Endometrial microvascular endothelial cells (primary cell): ENCODE data around the gene BTAF1. TPM values are rescaled to one million over a fixed set of nuclear protein-coding genes. Genes with fewer than 3 reads are reported as not detected.

Source experiments
- total RNA-seq: library from RNA; depleted of rRNA; stranded (reverse); fragments of >200 nt; gene quantifications from one replicate; pipeline ENCODE4 v1.2.3, GENCODE V29; 2015; ENCODE audit errors: inconsistent ontology term

BTAF1 gene
- total RNA-seq, 1 donor from 2014 or later, result 25.4 TPM

Other genes with a start within 250 kb of the BTAF1 start
- gene TNKS2, start 125.3 kb upstream of the BTAF1 start, total RNA-seq, result 28.4 TPM
- gene FGFBP3, start 14.3 kb upstream of the BTAF1 start, total RNA-seq, result 1.2 TPM